DMS53 treated with DMSO at 0.1 percent for 48 hours (cell line): ENCODE measurements around the gene GON7.
"Not testable (repeated sequence)": the region's sequence is repeated elsewhere in the genome, so short reads cannot be mapped to it uniquely, and the experiment has no call there.

ENCODE experiments used
- DNase-seq: peaks from one replicate; lab custom pipeline; 2025; ENCODE audit not compliant: unreplicated experiment; lab: John Stamatoyannopoulos, UW

GON7 gene

DNA sequence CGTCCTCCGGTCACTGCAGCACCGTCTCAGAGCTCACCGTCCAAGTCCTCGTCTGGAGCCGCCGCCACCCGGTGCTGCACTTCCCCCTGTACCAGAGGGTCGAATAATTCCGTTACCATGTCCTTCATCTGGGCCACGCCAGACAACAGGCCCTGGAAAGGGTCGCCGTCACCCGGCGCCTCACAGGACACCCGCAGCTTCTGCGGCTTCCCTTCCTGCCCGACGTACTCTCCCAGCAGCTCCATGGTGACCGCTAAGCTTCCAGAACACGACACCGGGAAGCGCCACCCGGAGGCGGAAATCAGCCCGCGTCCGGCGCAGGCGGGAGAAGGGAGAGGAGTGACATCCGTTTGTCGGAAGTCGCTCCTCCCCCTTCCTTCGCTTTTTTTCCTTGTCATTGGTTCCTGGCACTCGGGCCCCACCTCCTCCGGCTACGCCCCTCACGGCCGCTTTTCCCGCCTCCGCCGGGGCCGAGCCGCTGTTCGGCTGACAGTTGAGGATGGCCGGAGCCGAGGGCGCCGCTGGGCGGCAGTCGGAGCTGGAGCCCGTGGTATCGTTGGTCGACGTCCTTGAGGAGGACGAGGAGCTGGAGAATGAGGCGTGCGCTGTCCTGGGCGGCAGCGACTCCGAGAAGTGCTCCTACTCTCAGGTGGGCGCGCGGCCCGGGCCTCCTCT is at the start of gene GON7, which contains the start of gene UBR7:
Gene GON7, minus strand, starts transcription at position 273 of the 675 bp plus-strand sequence. Its CDS starts 28 bp downstream, at position 245.
Gene UBR7, plus strand, starts transcription at position 464 of the 675 bp plus-strand sequence. Its CDS starts 36 bp downstream, at position 500.
- peak; percentile 86 for DNase-seq

DNA sequence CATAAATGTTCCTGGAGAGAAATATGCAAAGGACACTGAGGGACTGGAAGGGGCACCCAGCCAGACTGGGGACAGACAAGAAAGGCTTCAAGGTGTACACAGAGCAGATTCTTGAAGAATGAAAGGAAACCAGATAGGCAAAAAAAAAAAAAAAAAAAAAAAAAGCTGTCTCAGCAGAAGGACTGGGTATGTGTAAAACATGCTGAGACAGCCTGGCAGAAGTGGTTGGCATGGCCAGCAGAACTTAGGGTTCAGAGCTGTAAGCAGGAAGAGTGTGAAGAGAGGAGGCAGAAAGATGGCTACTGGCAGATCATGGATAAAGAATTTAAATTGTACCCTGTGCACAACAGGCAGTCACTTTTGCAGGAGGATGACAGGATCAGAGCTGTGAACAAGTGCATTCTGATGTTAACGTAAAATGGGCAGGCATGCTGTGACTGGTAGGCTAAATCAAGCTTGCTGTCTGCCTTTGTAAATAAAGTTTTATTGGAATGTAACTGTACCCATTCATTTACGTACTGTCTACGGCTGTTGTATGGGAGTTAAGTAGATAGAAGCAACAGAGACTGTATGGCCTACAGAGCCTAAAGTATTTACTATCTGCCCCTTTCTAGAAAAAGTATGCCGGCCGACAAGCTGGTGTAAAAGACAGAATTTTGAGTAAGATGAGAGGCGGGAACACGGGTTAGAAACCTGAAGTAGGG is 42.4 kb upstream of the GON7 start:
- no peak for DNase-seq

- DNase-seq = no peak
Measured at GRCh38 chr14:93246534-93246933, 39.7 kb upstream of the GON7 start.

GRCh38 chr14:93245764-93246420 is 39.0 kb upstream of the GON7 start:
- no peak for DNase-seq

DNA sequence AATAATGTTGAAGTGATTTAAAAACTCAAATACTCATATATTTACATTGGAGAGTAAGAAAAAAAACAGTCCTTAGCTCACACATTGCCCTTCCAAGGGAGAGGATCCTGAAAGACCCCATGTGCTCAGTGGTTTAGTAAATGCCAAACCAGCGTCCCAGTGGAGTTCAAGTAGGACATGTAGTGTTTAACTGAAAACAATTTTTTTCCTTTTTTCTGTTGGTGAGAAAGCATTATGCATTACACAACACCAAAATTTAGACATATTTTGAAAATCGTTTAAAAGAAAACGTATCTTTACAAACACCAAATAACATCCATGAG is 33.8 kb upstream of the GON7 start:
- no peak for DNase-seq

- no peak for DNase-seq
Measured at GRCh38 chr14:93239869-93240677, 33.2 kb upstream of the GON7 start.

GRCh38 chr14:93234798-93235197 is 27.9 kb upstream of the GON7 start:
- no peak for DNase-seq

- not testable (repeated sequence) for DNase-seq
Measured at GRCh38 chr14:93233078-93233477, 26.2 kb upstream of the GON7 start.

GRCh38 chr14:93232159-93232558 is 25.3 kb upstream of the GON7 start:
- DNase-seq = no peak

DNA sequence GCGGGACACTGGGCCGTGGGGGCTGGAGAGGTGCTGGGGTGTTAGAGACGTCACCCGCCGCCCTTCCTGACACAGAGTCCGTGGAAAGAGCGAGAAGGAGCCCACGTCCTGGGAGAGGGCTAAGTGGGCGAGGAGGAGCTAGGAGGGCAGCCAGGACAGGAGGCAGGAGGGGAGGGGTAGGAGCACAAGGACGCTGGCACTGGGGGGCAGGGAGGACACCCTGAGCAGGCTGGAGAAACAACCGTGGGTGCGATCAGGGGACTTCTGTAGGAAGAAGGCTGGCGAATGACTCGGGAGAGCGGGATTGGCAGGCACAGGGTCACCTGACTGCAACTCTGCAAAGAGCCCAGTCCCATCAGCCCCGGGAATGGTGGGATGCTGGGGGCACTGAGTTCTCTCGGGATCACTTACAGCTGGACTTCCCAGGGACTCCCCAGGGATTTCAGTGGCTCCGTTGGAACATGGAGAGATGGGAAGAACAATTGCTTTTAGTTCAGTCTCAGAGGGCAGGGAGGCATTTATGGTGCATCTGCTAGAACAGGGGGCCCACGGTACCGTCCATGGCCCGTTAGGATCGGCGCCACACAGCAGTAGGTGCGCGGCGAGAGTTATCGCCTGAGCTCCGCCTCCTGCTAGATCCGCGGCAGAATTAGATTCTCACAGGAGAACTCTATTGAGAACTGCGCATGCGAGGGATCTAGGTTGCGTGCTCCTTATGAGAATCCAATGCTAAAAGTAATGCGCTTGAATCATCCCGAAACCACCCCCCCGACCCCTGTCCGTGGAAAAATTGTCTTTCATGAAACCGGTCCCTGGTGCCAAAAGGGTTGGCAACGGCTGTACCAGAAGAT is 24.5 kb upstream of the GON7 start:
- peak; percentile 5 for DNase-seq

GRCh38 chr14:93230539-93230938 is 23.7 kb upstream of the GON7 start:
- DNase-seq = no peak

DNA sequence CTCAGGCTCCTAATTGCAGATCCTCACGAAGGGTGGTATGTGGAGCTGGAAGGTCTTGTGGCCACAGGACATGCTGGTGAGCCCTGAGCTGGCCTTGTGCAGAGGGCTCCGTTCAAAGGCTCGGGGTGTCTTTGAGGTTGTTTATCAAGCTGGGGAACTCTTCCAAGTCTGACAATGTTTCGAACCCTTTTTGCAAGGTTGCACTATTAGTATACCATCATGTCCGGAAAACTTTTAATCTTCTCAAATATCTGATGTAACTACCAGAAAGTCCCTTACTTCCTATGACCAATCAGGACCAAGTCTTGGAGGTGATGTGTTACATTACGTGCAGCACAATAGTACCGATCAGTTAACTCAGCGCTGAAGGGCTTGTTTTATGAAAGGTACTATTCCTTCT is 21.7 kb upstream of the GON7 start:
- DNase-seq = no peak

DNA sequence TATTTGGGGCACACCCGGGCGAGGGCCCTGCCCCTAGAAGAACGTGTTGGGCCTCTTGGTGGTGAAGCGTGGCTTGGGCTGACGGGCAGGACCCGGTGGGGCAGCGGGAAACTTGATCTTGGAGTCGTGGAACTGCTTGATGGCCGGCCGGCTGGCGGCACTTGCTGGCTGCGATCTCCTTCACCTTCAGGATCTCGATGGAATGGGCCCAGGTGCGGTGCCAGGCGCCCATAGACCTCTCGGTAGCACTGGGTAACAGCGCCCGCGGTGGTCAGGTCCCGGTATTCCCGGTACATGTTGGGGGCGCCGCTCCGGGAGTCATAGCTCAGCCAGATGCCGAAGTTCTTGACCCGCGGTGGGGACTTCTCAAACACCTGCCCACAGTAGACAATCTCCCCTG is 16.7 kb upstream of the GON7 start:
- DNase-seq = no peak

DNA sequence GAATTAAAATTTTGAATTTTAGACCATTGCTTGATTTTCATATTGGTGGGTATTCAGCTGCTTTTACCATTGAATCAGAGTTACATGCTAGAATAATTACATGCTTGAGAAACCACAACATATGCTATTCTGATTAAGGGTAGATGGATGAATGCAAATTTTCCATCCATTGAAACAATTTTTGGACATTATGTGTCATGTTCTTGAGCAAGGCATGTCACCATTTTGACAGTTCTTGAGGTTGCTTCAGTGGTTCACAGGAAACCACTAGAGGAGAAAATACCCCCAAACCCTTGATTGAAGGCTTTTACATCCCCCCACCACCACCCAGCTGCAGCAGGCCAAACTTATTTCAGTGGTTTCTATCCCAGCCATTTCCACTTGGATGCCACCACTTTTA is 13.6 kb upstream of the GON7 start:
- DNase-seq = no peak

DNA sequence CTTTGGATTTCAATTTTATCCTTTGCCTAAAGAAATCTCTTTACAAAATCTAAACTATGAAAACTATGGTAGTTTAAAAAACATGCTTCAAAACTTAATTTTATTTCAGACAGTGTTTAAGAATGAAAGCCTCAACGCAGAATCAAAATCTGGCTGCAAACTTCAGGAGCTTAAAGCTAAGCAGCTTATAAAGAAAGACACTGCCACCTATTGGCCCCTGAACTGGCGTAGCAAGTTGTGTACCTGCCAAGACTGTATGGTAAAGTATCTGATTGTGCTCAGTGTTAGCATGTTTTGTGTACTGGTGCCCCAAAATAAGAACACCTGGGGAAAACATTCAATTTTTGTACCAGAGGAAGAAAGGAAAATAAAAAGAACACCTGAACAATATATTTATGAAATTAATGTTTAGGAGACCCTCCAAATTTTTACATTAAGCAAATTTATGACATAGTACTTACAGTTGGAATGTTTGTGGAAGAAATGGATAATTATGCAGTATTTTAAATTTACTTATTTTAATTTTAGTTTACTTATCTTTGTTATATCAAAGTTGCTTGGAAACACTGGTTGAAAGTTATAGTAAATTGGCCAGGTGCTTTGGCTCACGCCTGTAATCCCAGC is 12.3 kb upstream of the GON7 start:
- DNase-seq = peak; percentile 11

DNA sequence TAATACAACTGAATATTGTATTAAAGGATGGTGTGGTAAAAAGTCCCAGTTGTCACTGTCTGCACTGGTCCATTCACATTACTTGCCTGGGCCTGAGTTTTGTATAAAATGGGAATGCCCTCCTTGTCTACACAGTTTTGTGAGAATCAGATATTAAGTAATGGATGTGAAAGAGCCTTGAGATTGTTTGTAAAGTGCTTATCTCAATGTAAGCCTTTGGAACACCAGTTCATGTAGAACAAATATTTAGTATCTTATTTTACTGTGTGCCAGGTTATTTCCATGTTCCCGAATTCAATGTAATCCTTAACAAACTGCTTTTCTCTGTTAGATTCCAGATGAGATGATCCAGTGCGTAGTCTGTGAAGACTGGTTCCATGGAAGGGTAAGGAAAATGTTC is 7.7 kb upstream of the GON7 start:
- no peak for DNase-seq

- DNase-seq = no peak
Measured at GRCh38 chr14:93212432-93212831, 5.6 kb upstream of the GON7 start.

DNA sequence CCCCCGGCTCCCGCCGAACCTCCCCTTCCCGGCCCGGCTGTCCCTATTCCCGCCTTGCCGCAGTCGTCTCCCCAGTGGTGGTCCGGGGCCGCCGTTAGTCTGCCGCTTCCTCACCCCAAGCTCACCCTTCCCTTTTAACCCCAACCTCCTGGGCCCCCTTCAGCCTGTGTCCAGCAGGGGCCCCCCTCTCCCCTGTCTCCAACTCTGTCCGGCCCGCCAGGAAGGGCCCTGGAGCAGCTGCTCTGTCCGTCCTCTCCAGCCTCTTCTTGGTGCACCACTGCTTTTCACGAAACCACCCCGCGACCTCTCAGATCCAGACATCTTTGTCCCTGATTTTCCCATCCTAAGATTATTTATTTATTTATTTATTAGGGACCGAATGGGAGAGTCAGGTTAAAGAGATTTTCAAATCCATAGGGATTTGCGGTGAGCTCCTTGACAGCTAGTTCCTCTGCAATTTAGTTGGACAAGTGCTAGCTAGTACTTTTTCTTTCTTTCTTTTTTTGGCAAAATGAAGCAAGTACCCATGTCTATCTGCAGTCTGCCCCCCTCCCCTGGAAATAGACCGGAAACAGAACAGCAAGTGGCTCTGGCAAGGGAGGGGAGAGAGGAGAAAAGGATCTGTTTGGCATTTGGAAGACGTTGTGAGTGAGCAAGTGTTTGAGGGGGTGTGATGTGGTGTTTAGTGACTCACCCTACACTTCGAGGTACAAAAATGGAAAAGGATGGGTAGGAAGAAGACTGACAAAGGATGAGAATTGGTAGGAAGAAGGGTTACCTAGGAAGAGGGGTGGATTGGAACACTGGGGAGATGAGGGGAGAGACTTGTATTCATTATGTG is 823 bp upstream of the GON7 start:
- no peak for DNase-seq

DNA sequence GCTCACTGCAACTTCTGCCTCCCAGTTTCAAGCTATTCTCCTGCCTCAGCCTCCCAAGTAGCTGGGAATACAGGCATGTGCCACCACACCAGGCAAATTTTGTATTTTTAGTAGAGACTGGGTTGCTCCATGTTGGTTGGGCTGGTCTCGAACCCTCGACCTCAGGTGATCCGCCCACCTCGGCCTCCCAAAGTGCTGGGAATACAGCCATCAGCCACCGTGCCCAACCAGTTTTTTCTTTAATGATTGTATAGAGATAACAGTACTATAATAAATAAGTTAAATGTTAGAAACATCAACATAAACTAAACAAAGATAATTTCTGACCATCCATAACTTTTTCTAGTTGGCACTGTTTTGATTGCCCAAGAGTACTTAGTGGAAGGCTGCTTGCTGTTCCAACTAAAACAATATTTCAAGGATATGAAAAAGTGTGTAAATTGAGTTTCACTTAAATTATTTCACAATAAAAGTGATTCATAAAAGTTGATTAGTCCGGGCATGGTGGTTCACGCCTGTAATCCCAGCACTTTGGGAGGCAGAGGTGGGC is 5.6 kb downstream of the GON7 start:
- no peak for DNase-seq
